Measurements from ENCODE around the gene HOXA3. TPM values are rescaled to one million over a fixed set of nuclear protein-coding genes. Genes with fewer than 3 reads are reported as not detected.

HOXA3 gene
- total and polyA plus RNA-seq, 10 of the 15 experiments (the other 5 are each of a cell fraction or from before 2014, with no cell fraction given) = 0.05 TPM; not detected in 9

GRCh38 chr7:27101957-27102580, 50.3 kb downstream of the HOXA3 start (continued):
- TF ChIP-seq ZNF592 (IDR thresholded peaks at IDR 0.05) (no peak), NFYA (IDR thresholded peaks at IDR 0.05; ENCODE audit: borderline replicate concordance, low read depth, low read length) (no peak)

GRCh38 chr7:27101171-27101956, 51.0 kb downstream of the HOXA3 start:
- in situ Hi-C loops (cut with MboI) = no loop called here
- BruUV-seq (replicated peaks) = no TSS peak
- SMC1A ChIA-PET (ENCODE audit: uncharacterized antibody, unreplicated experiment) = interaction anchor here (0.7 kb wide), 1 partner anchor 19 kb away, joined by 3 read pairs; no protein-coding TSS in a partner anchor
- no peaks in the 10 kb centered on the region; the same call in 2 of the 3 replicates for H3K9me3 ChIP-seq (replicated peaks; ENCODE audit: control insufficient read depth, insufficient read depth, low read length)
- H3K27ac ChIP-seq (ENCODE audit: control insufficient read depth, insufficient read depth) = no peak overlapping the region
- CTCF ChIA-PET = no interaction called here
- RAD21 ChIA-PET (ENCODE audit: unreplicated experiment) = no interaction called here
- no peak overlapping the region for H3K4me2 ChIP-seq (ENCODE audit: control insufficient read depth, insufficient read depth)
- no peak for FAIRE-seq
- H3K4me1 ChIP-seq (ENCODE audit: control insufficient read depth, insufficient read depth, low read length) = peaks cover 6% of the 10 kb centered on the region
- H3K27me3 ChIP-seq (replicated peaks in 1 of 2; ENCODE audit: control insufficient read depth in 2 of 2, insufficient read depth in 2 of 2, low read length in 1 of 2) = peaks cover 4% of the 10 kb centered on the region in 2 experiments
- H3K4me3 ChIP-seq = no peak overlapping the region
- H3K36me3 ChIP-seq (ENCODE audit: control insufficient read depth in 2 of 2, insufficient read depth in 2 of 2, low read length in 1 of 2) = no peaks in the 10 kb centered on the region
- H4K20me1 ChIP-seq (ENCODE audit: control insufficient read depth, insufficient read depth) = no peaks in the 10 kb centered on the region
- intact Hi-C loops (cut with micrococcal nuclease; ENCODE audit: unreplicated experiment) = no loop called here
- 88% methylated on average over 25 of the region's 25 CpGs for WGBS (ENCODE audit: insufficient coverage, insufficient replicate concordance, low lambda C conversion rate, missing lambda C conversion rate)
- no peak overlapping the region for H2AFZ ChIP-seq (ENCODE audit: control insufficient read depth, low read depth, low read length)
- POLR2A ChIA-PET = no interaction called here
- no peak for DNase-seq (ENCODE audit: low read depth, low spot score)
- H3K9ac ChIP-seq (ENCODE audit: control insufficient read depth, insufficient read depth, low read length) = no peak overlapping the region
- ATAC-seq = no peak
- no peaks in the 10 kb centered on the region for H3K79me2 ChIP-seq (ENCODE audit: control insufficient read depth, insufficient read depth, low read length)
- TF ChIP-seq IRF5 (IDR thresholded peaks at IDR 0.05; ENCODE audit: borderline replicate concordance) (no peak), NR2C2 (IDR thresholded peaks at IDR 0.05; ENCODE audit: borderline replicate concordance, control insufficient read depth, insufficient read length, low read depth) (no peak), ASH2L (IDR thresholded peaks at IDR 0.05; ENCODE audit: borderline replicate concordance, low read depth) (no peak), BACH1 (IDR thresholded peaks at IDR 0.05; ENCODE audit: borderline replicate concordance) (no peak), USF1 (IDR thresholded peaks at IDR 0.05; ENCODE audit: borderline replicate concordance, extremely low read length, insufficient read depth, low read depth, low read length) (no peak), CHD4 (IDR thresholded peaks at IDR 0.05) (no peak), ZBED1 (IDR thresholded peaks at IDR 0.05; ENCODE audit: borderline replicate concordance) (no peak), PAX8 (IDR thresholded peaks at IDR 0.05) (no peak), NBN (IDR thresholded peaks at IDR 0.05) (no peak), CREB1 (IDR thresholded peaks at IDR 0.05; ENCODE audit: low read depth) (no peak), CBFB (IDR thresholded peaks at IDR 0.05; ENCODE audit: low read depth) (no peak), ATF2 (IDR thresholded peaks at IDR 0.05; ENCODE audit: low read length) (no peak), SP1 (IDR thresholded peaks at IDR 0.05; ENCODE audit: low read depth, low read length) (no peak)

Measured in GM12878 (cell line).